ENCODE data around the gene NRXN3.

Gene NRXN3

GRCh38 chr14:79328863-79329262, 1158.7 kb downstream of the NRXN3 start:
- no peak for DNase-seq

- DNase-seq: no peak
These were observed 1161.7 kb downstream of the NRXN3 start for GRCh38 chr14:79331830-79332229.

- no peak for DNase-seq
These were observed 1162.5 kb downstream of the NRXN3 start for GRCh38 chr14:79332504-79333197.

- DNase-seq: no peak
These were observed 1163.0 kb downstream of the NRXN3 start for GRCh38 chr14:79333198-79333546.

- DNase-seq: no peak
These were observed 1164.1 kb downstream of the NRXN3 start for GRCh38 chr14:79334272-79334671.

GRCh38 chr14:79337761-79338160, 1167.6 kb downstream of the NRXN3 start:
- no peak for DNase-seq

- no peak for DNase-seq
These were observed 1172.8 kb downstream of the NRXN3 start for GRCh38 chr14:79342942-79343341.

GRCh38 chr14:79351011-79351410, 1180.8 kb downstream of the NRXN3 start:
- no peak for DNase-seq

- no peak for DNase-seq
These were observed 1182.0 kb downstream of the NRXN3 start for GRCh38 chr14:79352076-79352630.

GRCh38 chr14:79354336-79354735, 1184.2 kb downstream of the NRXN3 start:
- DNase-seq: no peak

- no peak for DNase-seq
These were observed 1185.9 kb downstream of the NRXN3 start for GRCh38 chr14:79356040-79356439.

- DNase-seq: no peak
These were observed 1187.1 kb downstream of the NRXN3 start for GRCh38 chr14:79357307-79357706.

- DNase-seq: peak in 1 of 2 experiments; percentile 33
These were observed 1193.1 kb downstream of the NRXN3 start for GRCh38 chr14:79363291-79363690.

GRCh38 chr14:79369359-79370332, 1199.5 kb downstream of the NRXN3 start:
- peak in 1 of 2 experiments; percentile 33 for DNase-seq

- DNase-seq: no peak
These were observed 1200.8 kb downstream of the NRXN3 start for GRCh38 chr14:79370969-79371368.

- no peak for DNase-seq
These were observed 1203.3 kb downstream of the NRXN3 start for GRCh38 chr14:79373451-79373850.

GRCh38 chr14:79375356-79375755, 1205.2 kb downstream of the NRXN3 start:
- DNase-seq: no peak

GRCh38 chr14:79376557-79376956, 1206.4 kb downstream of the NRXN3 start:
- DNase-seq: no peak

- DNase-seq: no peak
These were observed 1207.8 kb downstream of the NRXN3 start for GRCh38 chr14:79378020-79378419.

- no peak for DNase-seq
These were observed 1209.1 kb downstream of the NRXN3 start for GRCh38 chr14:79379266-79379665.

- peak; percentile 5 to 62 for DNase-seq
These were observed 1212.9 kb downstream of the NRXN3 start for GRCh38 chr14:79383031-79383430.

- DNase-seq: no peak
These were observed 1213.3 kb downstream of the NRXN3 start for GRCh38 chr14:79383475-79383874.

GRCh38 chr14:79395061-79395460, 1224.9 kb downstream of the NRXN3 start:
- no peak for DNase-seq

All from NCI-H446 (cell line).